Upper lobe of right lung (tissue), 1 donor: ENCODE measurements around the gene CDC42BPA. TPM values are rescaled to one million over a fixed set of nuclear protein-coding genes. Genes with fewer than 3 reads are reported as not detected.

Experiments
- ATAC-seq: fragments of 200-7000 bp; cut with Tn5 transposase; one replicate; pipeline ENCODE4 v1.9.1; 2020; ENCODE audit warnings: mild to moderate bottlenecking, moderate library complexity
- DNase-seq: peaks from one replicate; pipeline ENCODE4 v3.0.0-alpha.2; 2020
- H3K27ac ChIP-seq: fragments of 200-600 bp; one replicate; pipeline ENCODE4 v1.8.0; 2022
- H3K27me3 ChIP-seq: fragments of 200-600 bp; one replicate; pipeline ENCODE4 v1.8.0; 2022; ENCODE audit warnings: mild to moderate bottlenecking
- H3K36me3 ChIP-seq: fragments of 200-600 bp; one replicate; pipeline ENCODE4 v1.8.0; 2022
- H3K4me1 ChIP-seq: fragments of 200-600 bp; one replicate; pipeline ENCODE4 v1.8.0; 2022
- H3K4me3 ChIP-seq: fragments of 200-600 bp; one replicate; pipeline ENCODE4 v1.8.0; 2022; ENCODE audit warnings: mild to moderate bottlenecking
- H3K9me3 ChIP-seq: fragments of 200-600 bp; one replicate; pipeline ENCODE4 v1.8.0; 2022
- intact Hi-C: fragments of 100-400 bp; cut with DNase I; formaldehyde crosslinking; loops from one replicate; pipeline ENCODE4 v1.11.0; 2022
- total RNA-seq: library from RNA; stranded (reverse); fragmentation: NEBNext Ultra II Directional; extraction: Animal tissue kit (Norgen Biotek cat#: 25700); gene quantifications from one replicate; pipeline ENCODE4 v1.2.1, GENCODE V29; 2021
- TF ChIP-seq, protein P1 (sequence below): fragments of 200-600 bp; IDR thresholded peaks from one replicate; pipeline ENCODE4 v1.8.0; 2022; ENCODE audit warnings: antibody characterized with exemption
- donor health status: DM: no; HTN: yes; CAD: no; lungs with severe emphysema.

The CDC42BPA gene
- total RNA-seq, 1 donor from 2014 or later: 41.8 TPM

DNA sequence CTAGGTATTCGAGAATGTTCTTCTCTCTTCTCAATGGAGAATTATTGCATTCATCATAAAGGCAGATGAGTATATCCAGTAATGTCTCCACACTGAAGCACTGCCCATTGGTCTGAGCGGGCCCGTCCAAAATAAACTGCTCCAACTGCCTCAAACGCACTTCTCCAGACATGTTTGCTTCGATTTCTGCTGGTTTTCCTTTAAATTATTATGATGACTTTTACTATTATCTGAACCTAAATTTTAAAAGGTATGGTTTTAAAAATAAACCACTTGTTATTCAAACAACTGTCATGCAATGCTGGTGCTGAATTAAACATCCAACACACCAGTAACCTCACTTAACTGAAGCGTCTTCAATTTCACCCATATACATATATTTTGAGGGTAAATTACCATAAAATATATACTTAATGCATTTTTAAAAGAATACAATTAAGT is 1.3 kb downstream of the CDC42BPA start:
- TF ChIP-seq, protein P1, sequence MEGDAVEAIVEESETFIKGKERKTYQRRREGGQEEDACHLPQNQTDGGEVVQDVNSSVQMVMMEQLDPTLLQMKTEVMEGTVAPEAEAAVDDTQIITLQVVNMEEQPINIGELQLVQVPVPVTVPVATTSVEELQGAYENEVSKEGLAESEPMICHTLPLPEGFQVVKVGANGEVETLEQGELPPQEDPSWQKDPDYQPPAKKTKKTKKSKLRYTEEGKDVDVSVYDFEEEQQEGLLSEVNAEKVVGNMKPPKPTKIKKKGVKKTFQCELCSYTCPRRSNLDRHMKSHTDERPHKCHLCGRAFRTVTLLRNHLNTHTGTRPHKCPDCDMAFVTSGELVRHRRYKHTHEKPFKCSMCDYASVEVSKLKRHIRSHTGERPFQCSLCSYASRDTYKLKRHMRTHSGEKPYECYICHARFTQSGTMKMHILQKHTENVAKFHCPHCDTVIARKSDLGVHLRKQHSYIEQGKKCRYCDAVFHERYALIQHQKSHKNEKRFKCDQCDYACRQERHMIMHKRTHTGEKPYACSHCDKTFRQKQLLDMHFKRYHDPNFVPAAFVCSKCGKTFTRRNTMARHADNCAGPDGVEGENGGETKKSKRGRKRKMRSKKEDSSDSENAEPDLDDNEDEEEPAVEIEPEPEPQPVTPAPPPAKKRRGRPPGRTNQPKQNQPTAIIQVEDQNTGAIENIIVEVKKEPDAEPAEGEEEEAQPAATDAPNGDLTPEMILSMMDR: no peak
- peak overlapping the region; percentile 80 for H3K4me3 ChIP-seq
- H3K9me3 ChIP-seq: no peaks in the 10 kb centered on the region
- H3K36me3 ChIP-seq: no peaks in the 10 kb centered on the region
- ATAC-seq: no peak
- no peaks in the 10 kb centered on the region for H3K27me3 ChIP-seq
- H3K4me1 ChIP-seq: no peaks in the 10 kb centered on the region
- intact Hi-C loops: loop anchor here (10.0 kb wide), 1 partner anchor 92 kb away; no protein-coding TSS in a partner anchor
- H3K27ac ChIP-seq: peak overlapping the region; percentile 94
- DNase-seq: no peak

DNA sequence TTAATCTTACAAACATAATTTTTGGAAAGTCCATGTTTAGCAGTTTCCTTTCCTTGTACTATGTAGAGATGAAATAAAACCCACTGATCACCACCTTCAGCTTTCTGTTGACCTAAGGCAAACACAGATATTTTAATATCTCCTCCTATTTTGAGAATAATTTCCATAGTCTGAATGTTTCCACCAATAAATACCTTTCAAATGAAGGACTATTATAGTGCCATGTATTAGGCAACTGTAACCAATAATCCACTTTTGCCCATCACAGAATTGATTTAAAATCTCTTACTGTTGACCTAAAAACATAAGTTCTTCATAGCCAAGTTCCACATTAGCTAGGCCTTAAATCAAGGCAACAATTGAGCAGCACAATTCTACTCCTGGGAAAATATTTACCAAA is 1.8 kb downstream of the CDC42BPA start:
- TF ChIP-seq, protein P1: no peak
- intact Hi-C loops: loop anchor here (10.0 kb wide), 1 partner anchor 92 kb away; no protein-coding TSS in a partner anchor
- no peaks in the 10 kb centered on the region for H3K27me3 ChIP-seq
- DNase-seq (no peak), ATAC-seq (no peak)
- no peaks in the 10 kb centered on the region for H3K4me1 ChIP-seq
- no peaks in the 10 kb centered on the region for H3K36me3 ChIP-seq
- peak overlapping the region; percentile 80 for H3K4me3 ChIP-seq
- peak overlapping the region; percentile 12 for H3K27ac ChIP-seq
- no peaks in the 10 kb centered on the region for H3K9me3 ChIP-seq

DNA sequence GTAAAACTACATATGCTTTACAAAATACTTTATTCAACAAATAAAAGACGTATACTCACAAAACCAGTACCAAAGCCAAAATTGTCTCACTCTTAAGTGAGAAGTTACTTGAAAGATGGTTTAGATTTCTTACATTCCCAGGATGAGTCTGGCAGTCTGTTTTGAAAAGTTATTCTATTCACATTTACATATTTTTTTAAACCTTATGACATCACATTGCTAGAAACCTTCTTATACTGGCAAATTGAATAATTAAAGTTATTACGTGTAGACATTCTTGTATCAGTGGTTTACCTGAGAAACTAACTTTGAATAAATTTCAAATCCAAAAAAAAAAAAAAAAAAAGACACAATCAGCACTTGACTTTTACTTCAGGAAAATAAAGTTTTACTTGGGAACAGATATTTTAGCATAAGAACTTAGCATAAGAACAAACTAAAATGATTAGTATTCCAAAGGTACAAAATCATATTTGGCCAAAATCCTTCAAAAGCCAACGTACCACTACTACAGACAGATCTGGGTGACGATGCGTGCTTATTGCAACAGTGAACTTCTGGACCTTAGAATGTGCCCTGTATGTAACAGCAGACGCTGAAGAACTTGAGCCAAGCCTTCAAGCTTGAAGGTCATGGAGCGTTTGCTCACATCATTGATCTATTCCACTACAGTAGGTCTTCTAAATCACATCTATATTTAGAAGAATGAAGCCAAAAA is 2.5 kb downstream of the CDC42BPA start:
- Histone ChIP-seq H3K4me3 (peak overlapping the region; percentile 80), H3K27me3 (no peaks in the 10 kb centered on the region), H3K4me1 (no peaks in the 10 kb centered on the region), H3K36me3 (no peaks in the 10 kb centered on the region), H3K9me3 (no peaks in the 10 kb centered on the region), H3K27ac (no peak overlapping the region)
- ATAC-seq (no peak), DNase-seq (no peak)
- intact Hi-C loops: loop anchor here (10.0 kb wide), 1 partner anchor 91 kb away; no protein-coding TSS in a partner anchor
- TF ChIP-seq, protein P1: no peak

DNA sequence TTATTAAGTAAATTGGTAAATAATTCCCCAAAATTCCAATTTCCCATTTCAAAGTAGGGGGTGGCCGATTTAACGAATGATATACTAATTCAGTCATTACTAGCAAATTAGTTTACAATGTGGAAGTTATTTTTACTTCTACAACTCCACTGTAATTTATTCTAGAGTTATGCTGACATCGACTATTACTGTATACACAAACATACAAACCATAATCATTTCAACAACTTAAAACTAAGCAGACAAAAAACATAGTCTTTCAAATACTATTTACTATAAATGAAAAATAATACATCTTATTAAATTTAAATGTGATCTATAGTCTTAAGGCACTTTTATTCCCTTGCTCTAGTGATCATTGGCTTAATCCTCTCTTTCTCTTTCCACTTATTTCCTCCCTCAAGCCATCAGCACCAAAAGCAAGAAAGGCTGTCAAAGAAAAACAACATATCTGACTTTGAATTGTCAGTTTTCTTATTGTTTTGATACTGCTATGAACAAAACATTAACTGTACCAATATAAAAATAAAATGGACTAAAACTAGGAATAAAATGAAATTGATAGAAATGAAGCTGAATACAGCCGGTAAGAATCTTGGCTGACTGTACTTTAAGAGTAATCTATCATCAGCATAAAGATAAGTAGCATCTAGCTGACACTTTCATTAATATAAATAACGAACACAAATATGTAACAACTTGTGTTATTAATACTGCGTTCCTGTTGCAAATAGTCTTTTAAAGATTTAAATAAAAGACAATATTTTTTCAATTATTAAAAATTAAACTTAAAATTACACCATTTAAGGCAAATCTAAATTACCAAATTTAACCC is 4.1 kb downstream of the CDC42BPA start:
- Histone ChIP-seq H3K4me3 (peak overlapping the region; percentile 80), H3K27ac (no peak overlapping the region), H3K4me1 (no peaks in the 10 kb centered on the region), H3K9me3 (no peaks in the 10 kb centered on the region), H3K36me3 (no peaks in the 10 kb centered on the region), H3K27me3 (no peaks in the 10 kb centered on the region)
- TF ChIP-seq, protein P1: no peak
- no peak for ATAC-seq
- no peak for DNase-seq
- intact Hi-C loops: loop anchor here (10.0 kb wide), 1 partner anchor 89 kb away; no protein-coding TSS in a partner anchor

DNA sequence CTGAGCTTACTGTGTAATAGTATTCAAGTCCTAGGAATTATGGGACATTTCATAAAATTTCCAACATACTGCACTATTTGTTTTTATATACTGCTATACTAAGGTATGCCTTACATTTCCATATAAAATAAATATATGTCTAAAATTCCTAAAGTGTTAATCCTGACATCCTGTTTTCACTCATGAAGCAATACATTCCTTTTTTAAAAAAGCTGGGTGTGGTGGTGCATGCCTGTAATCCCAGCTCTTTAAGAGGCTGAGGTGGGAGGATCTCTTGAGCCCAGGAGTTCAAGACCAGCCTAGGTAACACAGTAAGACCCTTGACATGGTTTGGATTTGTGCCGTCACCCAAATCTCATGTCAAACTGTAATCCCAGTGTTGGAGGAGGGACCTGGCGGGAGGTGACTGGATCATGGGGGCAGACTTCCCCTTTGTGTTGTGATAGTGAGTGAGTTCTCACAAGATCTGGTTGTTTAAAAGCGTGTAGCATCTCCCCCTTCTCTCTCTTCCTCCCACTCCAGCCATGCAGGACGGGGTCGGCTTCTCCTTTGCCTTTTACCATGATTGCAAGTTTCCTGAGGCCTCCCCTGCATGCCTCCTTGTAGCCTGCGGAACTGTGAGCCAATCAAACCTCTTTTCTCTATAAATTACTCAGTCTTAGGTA is 5.8 kb downstream of the CDC42BPA start:
- TF ChIP-seq, protein P1: no peak
- Histone ChIP-seq H3K36me3 (no peaks in the 10 kb centered on the region), H3K9me3 (no peaks in the 10 kb centered on the region), H3K27ac (no peak overlapping the region), H3K4me3 (no peak overlapping the region), H3K4me1 (no peaks in the 10 kb centered on the region), H3K27me3 (no peaks in the 10 kb centered on the region)
- intact Hi-C loops: loop anchor here (10.0 kb wide), 1 partner anchor 88 kb away; no protein-coding TSS in a partner anchor
- DNase-seq: no peak
- ATAC-seq: no peak
